OCI-LY7 (cell line): Measurements from ENCODE around the gene BPIFA3.

Experiments
- CTCF ChIP-seq: fragments of 200-600 bp; sonication (generic); conservative IDR thresholded peaks from 2 replicates; pipeline ENCODE4 v1.5.1; 2014; ENCODE audit warnings: mild to moderate bottlenecking, antibody characterized with exemption, low read length, moderate library complexity, mixed read lengths
- EZH2phosphoT487 ChIP-seq: fragments of 200-600 bp; sonication (generic); IDR thresholded peaks from 2 replicates; pipeline ENCODE4 v1.6.1; 2018; ENCODE audit warnings: low read depth, borderline replicate concordance, mild to moderate bottlenecking, mixed run types, antibody characterized with exemption, low read length, moderate library complexity, mixed read lengths

DNA sequence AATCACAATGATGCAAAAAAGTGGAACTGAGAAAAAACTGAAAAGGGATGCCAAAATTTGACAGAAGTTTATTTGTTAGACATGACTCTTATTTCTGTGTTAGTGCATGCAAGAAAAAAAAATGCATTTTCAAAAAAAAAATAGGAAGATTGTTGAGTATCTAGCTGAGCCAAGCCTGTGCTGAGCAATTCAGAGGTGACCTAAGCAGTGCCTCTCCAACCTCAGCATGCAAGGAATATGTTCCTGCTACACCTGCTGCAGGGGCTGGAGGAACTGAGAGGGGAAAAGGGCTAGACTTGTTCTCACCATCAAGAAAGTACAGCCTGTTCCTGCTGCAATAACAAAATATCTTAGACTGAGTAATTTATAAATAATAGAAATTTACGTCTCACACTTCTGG is 25.2 kb upstream of the BPIFA3 start:
- TF ChIP-seq EZH2phosphoT487 (no peak), CTCF (no peak)
